Stomach smooth muscle (tissue), 2 donors: Measurements from ENCODE around the gene CCL18.

Experiments
- H3K27ac ChIP-seq: one replicate; pipeline ENCODE4 v1.7.0; 2013; ENCODE audit warnings: mild to moderate bottlenecking, low read length, inconsistent platforms
- H3K27me3 ChIP-seq, 2 donors: one replicate each; pipeline ENCODE4 v1.7.0; 2013; ENCODE audit warnings: low read length in 2 of 2; ENCODE audit not compliant: insufficient read depth in 2 of 2, control insufficient read depth in 1 of 2
- H3K36me3 ChIP-seq, 2 donors: one replicate each; pipeline ENCODE4 v1.7.0; 2013; ENCODE audit warnings: low read length in 2 of 2; ENCODE audit not compliant: control insufficient read depth in 2 of 2, insufficient read depth in 2 of 2
- H3K4me1 ChIP-seq: one replicate; pipeline ENCODE4 v1.7.0; 2013; ENCODE audit warnings: low read length; ENCODE audit not compliant: control insufficient read depth, insufficient read depth
- H3K4me3 ChIP-seq, 2 donors: one replicate each; pipeline ENCODE4 v1.7.0; 2013; ENCODE audit warnings: low read length in 2 of 2
- H3K9ac ChIP-seq, 2 donors: one replicate each; pipeline ENCODE4 v1.7.0; 2013; ENCODE audit warnings: low read length in 2 of 2, mild to moderate bottlenecking in 1 of 2
- H3K9me3 ChIP-seq, 2 donors: one replicate each; pipeline ENCODE4 v1.7.0; 2013; ENCODE audit warnings: low read length in 2 of 2; ENCODE audit not compliant: control insufficient read depth in 2 of 2
- donor health status: healthy.
- donor health status: Pancreatic carcinoma.

CCL18 gene

GRCh38 chr17:36036235-36036634, 27.8 kb upstream of the CCL18 start:
- H3K4me3 ChIP-seq, result no peak overlapping the region
- H3K27me3 ChIP-seq, result no peaks in the 10 kb centered on the region
- H3K4me1 ChIP-seq, result no peaks in the 10 kb centered on the region
- H3K27ac ChIP-seq, result no peak overlapping the region
- H3K9ac ChIP-seq, result no peak overlapping the region
- no peaks in the 10 kb centered on the region for H3K9me3 ChIP-seq
- H3K36me3 ChIP-seq, result no peaks in the 10 kb centered on the region

DNA sequence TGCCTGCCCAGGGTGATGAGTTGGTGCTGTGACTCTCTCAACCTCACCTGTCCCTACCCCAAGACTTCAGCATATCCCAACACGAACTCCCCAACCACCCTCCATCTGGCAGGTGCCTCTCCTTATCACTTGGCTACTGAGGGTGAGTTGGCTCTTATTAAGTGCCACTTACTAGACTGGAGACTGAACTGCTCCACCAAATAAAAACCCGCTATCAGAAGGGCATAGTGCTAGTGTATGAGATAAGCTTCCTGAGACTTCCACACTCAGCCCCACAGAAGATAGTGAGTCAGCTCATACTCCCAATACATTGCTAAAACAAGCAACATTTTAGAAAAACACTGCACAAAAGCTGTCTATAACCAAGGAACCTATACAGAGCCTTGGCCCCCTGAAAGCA, 16.0 kb upstream of the CCL18 start:
- H3K36me3 ChIP-seq, result no peaks in the 10 kb centered on the region
- peaks cover 4 to 6% of the 10 kb centered on the region in 2 donors for H3K9me3 ChIP-seq
- H3K27me3 ChIP-seq, result no peaks in the 10 kb centered on the region

DNA sequence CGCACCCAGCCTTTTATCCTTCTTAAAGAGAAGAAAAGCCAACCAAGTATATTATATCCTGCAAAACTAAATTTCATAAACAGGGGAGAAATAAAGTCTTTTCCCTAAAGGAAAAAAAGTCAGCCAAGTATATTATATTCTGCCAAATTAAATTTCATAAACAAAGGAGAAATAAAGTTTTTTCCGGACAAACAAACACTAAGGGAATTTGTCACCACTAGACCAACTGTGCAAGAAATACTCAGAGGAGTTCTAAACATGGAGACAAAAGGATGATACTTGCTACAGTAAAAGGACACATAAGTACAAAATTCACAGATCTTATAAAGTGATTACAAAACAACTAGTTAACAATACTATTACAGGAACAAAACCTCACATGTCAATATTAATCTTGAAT, 14.4 kb upstream of the CCL18 start:
- H3K4me1 ChIP-seq, result no peaks in the 10 kb centered on the region
- H3K27ac ChIP-seq, result no peak overlapping the region
- peaks cover 4 to 6% of the 10 kb centered on the region in 2 donors for H3K9me3 ChIP-seq
- H3K9ac ChIP-seq, result no peak overlapping the region
- H3K4me3 ChIP-seq, result no peak overlapping the region
- H3K27me3 ChIP-seq, result no peaks in the 10 kb centered on the region
- no peaks in the 10 kb centered on the region for H3K36me3 ChIP-seq

More for the DNA sequence above, 16.0 kb upstream of the CCL18 start:
- no peaks in the 10 kb centered on the region for H3K4me1 ChIP-seq
- H3K9ac ChIP-seq, result no peak overlapping the region
- H3K4me3 ChIP-seq, result no peak overlapping the region
- no peak overlapping the region for H3K27ac ChIP-seq

DNA sequence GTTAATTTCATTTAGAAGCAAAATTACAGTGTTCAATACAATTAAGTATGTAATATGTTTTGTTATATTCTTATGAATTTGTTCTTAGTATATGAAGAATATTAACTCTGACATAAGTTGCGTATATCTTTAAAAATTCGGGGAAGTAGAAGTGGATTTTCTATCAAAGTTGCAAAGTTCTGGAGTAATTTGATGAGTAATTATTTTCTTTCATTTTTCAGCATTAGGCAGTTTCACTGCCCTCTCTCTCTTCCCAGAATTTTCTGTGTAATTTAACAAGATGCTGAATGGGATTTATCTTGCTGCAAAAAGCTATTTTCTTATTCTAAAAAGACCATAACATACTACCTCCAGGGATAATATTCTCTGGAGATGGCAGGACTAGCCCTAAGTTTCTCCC, 8.9 kb upstream of the CCL18 start:
- Histone ChIP-seq H3K36me3 (no peaks in the 10 kb centered on the region), H3K27ac (no peak overlapping the region), H3K9ac (no peak overlapping the region), H3K4me3 (no peak overlapping the region), H3K27me3 (peaks cover 0 to 2% of the 10 kb centered on the region in 2 donors), H3K9me3 (no peaks in the 10 kb centered on the region), H3K4me1 (no peaks in the 10 kb centered on the region)

DNA sequence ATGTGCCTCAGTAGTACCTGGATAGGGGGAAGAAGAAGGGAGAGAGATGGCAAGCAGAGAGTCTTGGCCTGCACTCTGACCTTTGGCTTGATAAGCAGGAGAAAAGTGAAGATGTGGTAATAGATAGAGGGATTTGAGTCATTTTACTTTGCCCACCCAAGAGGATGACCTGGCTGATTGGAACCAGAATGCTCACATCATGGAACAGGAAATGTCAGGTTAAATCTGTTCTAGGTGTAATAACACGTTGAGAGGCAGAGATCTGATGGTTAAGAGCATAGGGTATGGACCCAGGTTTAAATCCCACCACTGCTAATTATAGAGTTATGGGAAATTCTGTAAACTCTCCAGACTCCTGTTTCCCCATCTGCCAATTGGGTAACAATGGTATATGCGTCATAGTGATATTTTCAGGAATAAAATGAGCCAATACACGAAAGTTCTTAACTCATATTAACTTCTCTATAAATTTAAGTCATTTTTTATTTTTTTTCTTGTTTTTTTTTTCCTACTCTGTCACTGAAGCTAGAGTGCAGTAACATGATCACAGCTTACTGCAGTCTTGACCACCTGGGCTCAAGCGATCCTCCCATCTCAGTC, 8.1 kb upstream of the CCL18 start:
- H3K4me1 ChIP-seq, result no peaks in the 10 kb centered on the region
- H3K9ac ChIP-seq, result no peak overlapping the region
- no peak overlapping the region for H3K27ac ChIP-seq
- no peak overlapping the region for H3K4me3 ChIP-seq
- peaks cover 0 to 2% of the 10 kb centered on the region in 2 donors for H3K27me3 ChIP-seq
- H3K36me3 ChIP-seq, result no peaks in the 10 kb centered on the region
- H3K9me3 ChIP-seq, result no peaks in the 10 kb centered on the region

DNA sequence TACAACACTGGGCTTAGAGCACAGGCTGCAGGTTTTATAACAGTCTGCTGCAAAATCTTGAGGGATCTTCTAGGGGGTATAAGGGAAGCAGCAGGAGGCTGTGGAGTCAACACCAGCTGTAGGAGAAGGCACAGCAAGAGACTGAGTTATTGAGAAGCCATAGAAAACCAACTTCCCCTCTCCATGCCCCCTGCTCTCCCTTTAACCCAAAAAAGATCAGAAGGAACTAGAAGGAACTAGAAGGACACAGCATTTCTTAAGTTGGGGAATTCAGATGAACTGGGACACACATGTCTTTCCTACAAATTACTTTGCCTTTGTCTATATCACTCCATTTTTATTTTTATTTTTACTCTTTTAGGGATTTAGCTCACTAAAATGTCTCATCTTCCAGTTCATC, 6.2 kb upstream of the CCL18 start:
- Histone ChIP-seq H3K27me3 (peaks cover 0 to 2% of the 10 kb centered on the region in 2 donors), H3K9me3 (no peaks in the 10 kb centered on the region), H3K27ac (no peak overlapping the region), H3K4me3 (no peak overlapping the region), H3K36me3 (no peaks in the 10 kb centered on the region), H3K9ac (no peak overlapping the region), H3K4me1 (no peaks in the 10 kb centered on the region)

- no peaks in the 10 kb centered on the region for H3K36me3 ChIP-seq
- H3K27ac ChIP-seq, result no peak overlapping the region
- H3K4me1 ChIP-seq, result no peaks in the 10 kb centered on the region
- no peaks in the 10 kb centered on the region for H3K9me3 ChIP-seq
- no peak overlapping the region for H3K4me3 ChIP-seq
- no peak overlapping the region for H3K9ac ChIP-seq
- H3K27me3 ChIP-seq, result peaks cover 0 to 2% of the 10 kb centered on the region in 2 donors
These were observed 4.7 kb upstream of the CCL18 start for GRCh38 chr17:36059406-36059805.

GRCh38 chr17:36060816-36061215, 3.3 kb upstream of the CCL18 start:
- Histone ChIP-seq H3K9ac (no peak overlapping the region), H3K9me3 (peaks cover 0 to 3% of the 10 kb centered on the region in 2 donors), H3K36me3 (no peaks in the 10 kb centered on the region), H3K27me3 (peaks cover 0 to 2% of the 10 kb centered on the region in 2 donors), H3K4me1 (no peaks in the 10 kb centered on the region), H3K4me3 (no peak overlapping the region), H3K27ac (no peak overlapping the region)

DNA sequence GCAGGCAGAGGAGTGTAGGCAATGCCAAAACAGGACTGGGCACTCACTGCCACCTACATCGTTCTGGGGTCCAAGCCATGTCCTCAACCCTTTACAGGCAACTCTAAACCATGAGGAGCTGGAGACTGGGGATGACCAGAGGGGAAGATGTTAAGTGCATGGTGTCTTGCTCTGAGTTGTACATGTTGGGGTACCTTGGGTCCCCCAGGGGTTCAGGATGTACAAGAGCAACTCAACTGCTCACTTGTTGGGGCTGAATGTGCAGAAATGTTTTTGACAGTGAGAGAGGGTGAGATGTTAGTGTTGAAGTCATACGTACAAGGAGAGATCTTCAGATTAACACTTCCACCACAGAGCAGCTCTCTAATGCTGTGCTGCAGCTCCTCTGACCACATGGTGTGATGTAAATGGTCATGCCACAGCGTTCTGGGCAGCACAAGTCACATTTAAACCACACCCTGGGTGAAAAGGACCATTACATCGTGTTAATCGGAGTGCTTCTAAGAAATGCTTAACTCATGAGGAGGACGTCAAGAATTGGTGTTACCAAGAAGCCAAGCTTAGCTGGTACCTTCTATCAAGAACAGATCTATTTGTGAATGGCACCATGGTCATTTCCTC, 2.4 kb downstream of the CCL18 start:
- no peak overlapping the region for H3K27ac ChIP-seq
- H3K4me1 ChIP-seq, result no peaks in the 10 kb centered on the region
- H3K27me3 ChIP-seq, result peaks cover 0 to 3% of the 10 kb centered on the region in 2 donors
- H3K9me3 ChIP-seq, result peaks cover 0 to 3% of the 10 kb centered on the region in 2 donors
- H3K9ac ChIP-seq, result no peak overlapping the region
- no peaks in the 10 kb centered on the region for H3K36me3 ChIP-seq
- H3K4me3 ChIP-seq, result no peak overlapping the region

- H3K27me3 ChIP-seq, result peaks cover 0 to 3% of the 10 kb centered on the region in 2 donors
- H3K9ac ChIP-seq, result no peak overlapping the region
- no peaks in the 10 kb centered on the region for H3K4me1 ChIP-seq
- H3K4me3 ChIP-seq, result no peak overlapping the region
- H3K36me3 ChIP-seq, result no peaks in the 10 kb centered on the region
- peaks cover 0 to 3% of the 10 kb centered on the region in 2 donors for H3K9me3 ChIP-seq
- no peak overlapping the region for H3K27ac ChIP-seq
These were observed 4.5 kb downstream of the CCL18 start for GRCh38 chr17:36068524-36068923.

DNA sequence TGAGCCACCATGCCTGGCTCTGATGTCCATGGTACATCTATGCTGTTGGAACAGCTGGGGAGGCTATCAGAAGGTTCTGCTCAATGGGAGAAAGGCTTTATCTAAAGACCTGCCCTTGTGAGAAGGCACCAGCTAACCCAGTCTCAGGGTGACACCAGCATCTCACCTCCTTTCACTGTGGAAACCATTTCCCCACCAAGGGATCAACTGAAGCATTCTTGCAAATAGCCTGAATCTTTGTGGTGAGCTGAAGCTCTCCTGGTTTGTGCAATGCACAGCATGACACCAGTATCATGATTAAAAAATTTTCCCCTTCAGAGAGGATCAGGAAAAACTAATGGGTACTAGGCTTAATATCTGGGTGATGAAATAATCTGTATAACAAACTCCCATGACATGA, 5.1 kb downstream of the CCL18 start:
- no peaks in the 10 kb centered on the region for H3K4me1 ChIP-seq
- H3K27ac ChIP-seq, result no peak overlapping the region
- peaks cover 0 to 3% of the 10 kb centered on the region in 2 donors for H3K27me3 ChIP-seq
- no peak overlapping the region for H3K9ac ChIP-seq
- no peak overlapping the region for H3K4me3 ChIP-seq
- peaks cover 0 to 3% of the 10 kb centered on the region in 2 donors for H3K9me3 ChIP-seq
- H3K36me3 ChIP-seq, result no peaks in the 10 kb centered on the region
